GM19395 (cell line): ENCODE data around the gene SFTPA2.
"Not testable (repeated sequence)": the region's sequence is repeated elsewhere in the genome, so short reads cannot be mapped to it uniquely, and the experiment has no call there.

Source experiments
- ATAC-seq: cut with Tn5 transposase; IDR thresholded peaks from one replicate; pipeline ENCODE4 v1.9.1; 2021; ENCODE audit warnings: mild to moderate bottlenecking, moderate library complexity; ENCODE audit not compliant: unreplicated experiment

Gene SFTPA2

GRCh38 chr10:79561257-79561656, 1.1 kb upstream of the SFTPA2 start:
- ATAC-seq, result no peak

- no peak for ATAC-seq
Observed at GRCh38 chr10:79559726-79560125, 481 bp downstream of the SFTPA2 start.

GRCh38 chr10:79556961-79557360, 3.2 kb downstream of the SFTPA2 start:
- not testable (repeated sequence) for ATAC-seq

GRCh38 chr10:79555354-79556309, 4.6 kb downstream of the SFTPA2 start:
- no peak for ATAC-seq

GRCh38 chr10:79552143-79552542, 8.1 kb downstream of the SFTPA2 start:
- ATAC-seq, result no peak

GRCh38 chr10:79547973-79548372, 12.2 kb downstream of the SFTPA2 start:
- ATAC-seq, result no peak

- not testable (repeated sequence) for ATAC-seq
Observed at GRCh38 chr10:79547128-79547527, 13.1 kb downstream of the SFTPA2 start.

GRCh38 chr10:79544926-79545659, 15.1 kb downstream of the SFTPA2 start:
- ATAC-seq, result not testable (repeated sequence)

- not testable (repeated sequence) for ATAC-seq
Observed at GRCh38 chr10:79544408-79544807, 15.8 kb downstream of the SFTPA2 start.

GRCh38 chr10:79542626-79543025, 17.6 kb downstream of the SFTPA2 start:
- ATAC-seq, result no peak

GRCh38 chr10:79540930-79541329, 19.3 kb downstream of the SFTPA2 start:
- ATAC-seq, result peak; percentile 95

DNA sequence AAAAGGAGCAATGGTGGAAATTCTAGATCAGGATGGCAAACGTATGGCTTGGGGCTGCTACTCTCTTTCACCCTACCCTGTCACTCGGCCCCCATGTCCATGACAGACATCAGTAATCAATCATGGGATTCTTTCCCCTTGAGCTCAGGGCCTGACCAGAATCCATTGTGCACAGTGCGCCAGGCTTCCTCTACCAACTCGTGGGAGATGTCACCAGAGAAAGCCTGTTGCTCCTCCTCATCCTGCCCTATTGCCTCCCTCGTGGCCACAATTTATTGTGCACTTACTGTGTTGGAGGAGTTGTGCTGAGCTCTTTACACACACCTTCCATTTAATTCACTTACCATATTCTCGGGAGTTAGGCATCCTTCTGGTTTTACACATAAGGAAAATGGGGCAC, 21.9 kb downstream of the SFTPA2 start:
- not testable (repeated sequence) for ATAC-seq

GRCh38 chr10:79533903-79534175, 26.4 kb downstream of the SFTPA2 start:
- not testable (repeated sequence) for ATAC-seq

DNA sequence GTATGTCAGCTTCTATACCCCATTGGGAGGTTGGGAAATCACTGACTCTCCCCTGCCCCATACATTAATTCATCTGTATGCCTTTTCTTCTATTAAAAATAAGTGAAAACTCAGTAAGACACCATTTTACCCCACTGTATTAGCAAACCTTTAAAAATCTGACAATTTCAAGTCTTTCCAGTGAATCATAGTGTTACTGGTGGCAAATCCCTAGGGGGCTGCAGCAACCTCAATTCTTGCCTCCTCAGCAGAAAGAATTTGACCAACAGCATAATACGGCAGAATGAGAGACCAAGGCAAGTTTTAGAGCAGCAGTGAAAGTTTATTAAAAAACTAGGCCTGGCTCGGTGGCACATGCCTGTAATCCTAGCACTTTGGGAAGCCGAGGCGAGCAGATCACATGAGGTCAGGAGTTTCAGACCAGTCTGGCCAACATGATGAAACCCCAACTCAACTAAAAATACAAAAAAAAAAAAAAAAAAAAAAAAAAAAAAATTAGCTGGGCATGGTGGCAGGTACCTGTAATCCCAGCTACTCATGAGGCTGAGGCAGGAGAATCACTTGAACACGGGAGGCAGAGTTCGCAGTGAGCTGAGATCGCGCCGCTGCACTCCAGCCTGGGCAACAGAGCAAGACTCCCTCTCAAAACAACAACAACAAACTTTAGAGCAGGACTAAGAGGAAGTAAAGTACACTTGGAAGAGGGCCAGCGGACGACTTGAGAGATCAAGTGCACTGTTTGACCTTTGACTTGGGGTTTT, 26.9 kb downstream of the SFTPA2 start:
- not testable (repeated sequence) for ATAC-seq

DNA sequence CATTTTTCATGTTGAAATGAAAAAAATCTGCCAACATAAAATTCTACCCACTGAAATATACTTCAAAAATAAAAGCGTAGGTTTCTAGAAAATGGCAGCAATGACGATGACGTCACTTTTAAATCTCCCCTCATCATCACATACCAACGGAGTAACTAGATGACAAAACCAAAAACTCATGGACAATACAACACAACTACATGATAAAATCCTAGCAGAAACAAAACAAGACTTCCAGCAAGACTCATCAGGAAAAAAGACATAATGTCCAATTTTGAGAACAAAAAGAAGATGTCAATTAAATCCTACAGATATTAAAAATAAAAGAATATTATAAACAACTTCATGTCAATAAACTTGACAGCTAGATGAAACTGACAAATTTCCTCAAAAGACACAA, 31.9 kb downstream of the SFTPA2 start:
- not testable (repeated sequence) for ATAC-seq

GRCh38 chr10:79525049-79525710, 35.0 kb downstream of the SFTPA2 start:
- ATAC-seq, result peak; percentile 93

DNA sequence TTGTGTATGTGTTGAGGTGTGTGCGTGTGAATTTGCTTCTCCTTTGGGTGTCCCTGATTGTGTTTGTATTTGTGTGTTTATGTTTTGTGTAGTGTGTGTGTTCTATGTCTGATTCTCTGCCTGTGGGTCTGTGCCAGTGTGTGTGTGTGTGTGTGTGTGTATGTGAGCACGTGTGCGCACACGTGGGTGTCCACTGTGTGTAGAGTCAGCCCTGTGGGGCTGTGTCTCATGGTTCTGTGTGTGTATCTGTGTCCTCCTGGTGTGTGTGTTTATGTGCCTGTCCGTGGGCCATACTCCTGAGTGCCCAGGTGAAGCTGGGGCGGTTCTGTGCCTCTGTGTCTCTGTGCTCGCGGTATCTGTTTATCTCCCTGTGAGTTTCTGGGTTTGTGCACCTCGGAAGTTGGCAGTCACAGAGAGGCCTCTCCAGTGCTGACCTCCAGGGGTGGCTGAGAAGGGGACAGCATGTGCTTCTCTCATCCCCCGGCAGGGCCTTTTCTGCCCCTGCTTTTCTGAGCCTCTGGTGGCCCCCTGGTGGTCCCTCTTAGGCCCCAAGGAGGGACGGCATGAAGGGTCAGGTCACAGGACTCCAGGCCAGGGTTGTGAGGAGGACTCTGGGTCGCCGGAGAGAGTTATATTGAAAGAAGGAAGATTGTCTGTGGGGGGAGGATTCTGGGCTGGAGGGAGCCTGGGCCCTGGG, 36.9 kb downstream of the SFTPA2 start:
- not testable (repeated sequence) for ATAC-seq

DNA sequence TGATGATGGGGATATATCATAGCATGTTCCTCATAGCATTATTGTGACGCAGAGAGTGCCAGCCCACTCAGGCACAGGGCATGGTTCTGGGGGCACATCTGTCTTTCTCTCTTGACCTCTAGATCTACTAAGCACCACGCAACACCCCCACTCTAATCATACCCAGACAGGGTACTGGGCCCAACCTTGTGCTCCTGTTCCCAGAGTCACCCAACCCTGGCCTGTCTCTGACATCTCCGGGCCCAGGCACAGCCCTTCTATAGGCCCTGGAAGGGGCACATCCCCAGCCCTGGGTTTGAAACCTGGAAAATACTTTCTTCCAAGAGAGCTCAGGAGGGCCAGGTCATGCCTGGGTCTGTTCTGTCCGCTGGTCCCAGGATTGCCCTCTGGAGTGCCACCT, 37.7 kb downstream of the SFTPA2 start:
- not testable (repeated sequence) for ATAC-seq

GRCh38 chr10:79521751-79522150, 38.5 kb downstream of the SFTPA2 start:
- not testable (repeated sequence) for ATAC-seq

DNA sequence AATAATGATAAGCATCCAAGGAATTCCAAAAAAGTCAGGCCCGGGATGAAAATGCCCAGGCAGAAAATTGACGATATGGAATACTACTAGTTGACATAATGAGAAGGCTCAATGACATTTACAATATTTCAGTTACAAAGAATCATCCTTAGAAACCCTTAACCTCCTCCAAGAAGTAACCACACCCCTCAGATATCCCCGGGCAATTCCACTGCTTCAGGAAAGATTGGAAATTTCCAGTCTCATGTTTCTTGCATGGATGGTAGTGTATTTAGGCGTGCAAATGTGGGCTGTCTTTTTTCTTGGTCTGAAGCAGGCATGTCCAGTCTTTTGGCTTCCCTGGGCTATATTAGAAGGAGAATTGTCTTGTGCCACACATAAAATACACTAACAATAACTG, 42.6 kb downstream of the SFTPA2 start:
- not testable (repeated sequence) for ATAC-seq
